GM21423 (cell line): Measurements from ENCODE around the gene PRORP.
"Not testable (repeated sequence)": the region's sequence is repeated elsewhere in the genome, so short reads cannot be mapped to it uniquely, and the experiment has no call there.

Experiments used
- ATAC-seq: cut with Tn5 transposase; IDR thresholded peaks from one replicate; pipeline ENCODE4 v1.9.1; 2021; ENCODE audit warnings: mild to moderate bottlenecking, moderate library complexity; ENCODE audit not compliant: unreplicated experiment

PRORP gene

DNA sequence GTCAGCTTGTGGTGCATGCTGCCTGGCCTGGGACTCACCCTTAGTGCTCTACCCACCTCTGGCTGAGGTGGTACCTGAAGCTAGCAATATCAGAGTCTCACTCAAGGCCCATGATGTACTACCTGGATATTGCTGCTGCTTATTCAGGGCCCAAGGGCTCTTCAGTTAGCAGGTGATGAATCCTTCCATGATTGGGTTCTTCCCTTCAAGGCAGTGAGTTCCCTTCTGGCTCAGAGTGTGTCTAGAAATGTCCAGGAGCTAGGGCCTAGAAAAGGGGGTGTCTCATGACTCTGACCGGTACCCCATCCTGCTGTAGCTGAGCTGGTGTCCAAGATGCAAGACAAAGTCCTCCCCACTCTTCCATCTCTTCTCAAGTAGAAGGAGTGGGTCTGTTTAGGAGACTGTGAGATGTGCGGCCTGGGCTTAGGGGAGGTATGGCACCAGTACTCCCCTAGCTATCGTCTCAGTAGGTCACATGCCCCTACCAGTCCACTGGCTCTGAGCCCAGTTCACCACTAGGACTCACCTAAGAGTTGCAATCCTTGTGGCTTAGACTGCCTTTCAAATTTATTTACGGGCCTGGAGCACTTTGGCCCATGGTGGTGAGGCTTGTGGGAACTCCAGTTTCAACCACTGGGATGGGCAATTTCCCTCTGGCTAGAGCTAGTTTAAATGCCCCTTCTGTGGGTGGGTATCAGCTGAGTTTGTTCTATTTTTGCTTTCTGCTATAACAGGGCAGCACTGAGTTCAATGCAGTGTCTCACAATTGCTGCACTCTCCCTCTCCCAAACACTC lies 12.2 kb downstream of the PRORP start:
- ATAC-seq: no peak

DNA sequence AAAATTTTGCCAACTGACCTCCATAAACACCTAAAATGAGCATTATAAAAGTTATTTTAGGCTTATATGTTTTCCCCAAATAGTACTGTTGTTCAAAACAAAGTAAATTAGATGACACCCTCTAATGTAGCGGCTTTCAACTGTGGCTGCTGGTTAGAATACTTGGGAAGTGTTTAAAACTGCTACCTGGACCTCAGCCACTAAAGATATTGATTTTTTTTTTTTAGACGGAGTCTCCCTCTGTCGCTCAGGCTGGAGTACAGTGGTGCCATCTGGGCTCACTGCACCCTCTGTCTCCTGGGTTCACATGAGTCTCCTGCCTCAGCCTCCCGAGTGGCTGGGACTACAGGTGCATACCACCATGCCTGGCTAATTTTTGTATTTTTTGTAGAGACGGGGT lies 16.2 kb downstream of the PRORP start:
- no peak for ATAC-seq

DNA sequence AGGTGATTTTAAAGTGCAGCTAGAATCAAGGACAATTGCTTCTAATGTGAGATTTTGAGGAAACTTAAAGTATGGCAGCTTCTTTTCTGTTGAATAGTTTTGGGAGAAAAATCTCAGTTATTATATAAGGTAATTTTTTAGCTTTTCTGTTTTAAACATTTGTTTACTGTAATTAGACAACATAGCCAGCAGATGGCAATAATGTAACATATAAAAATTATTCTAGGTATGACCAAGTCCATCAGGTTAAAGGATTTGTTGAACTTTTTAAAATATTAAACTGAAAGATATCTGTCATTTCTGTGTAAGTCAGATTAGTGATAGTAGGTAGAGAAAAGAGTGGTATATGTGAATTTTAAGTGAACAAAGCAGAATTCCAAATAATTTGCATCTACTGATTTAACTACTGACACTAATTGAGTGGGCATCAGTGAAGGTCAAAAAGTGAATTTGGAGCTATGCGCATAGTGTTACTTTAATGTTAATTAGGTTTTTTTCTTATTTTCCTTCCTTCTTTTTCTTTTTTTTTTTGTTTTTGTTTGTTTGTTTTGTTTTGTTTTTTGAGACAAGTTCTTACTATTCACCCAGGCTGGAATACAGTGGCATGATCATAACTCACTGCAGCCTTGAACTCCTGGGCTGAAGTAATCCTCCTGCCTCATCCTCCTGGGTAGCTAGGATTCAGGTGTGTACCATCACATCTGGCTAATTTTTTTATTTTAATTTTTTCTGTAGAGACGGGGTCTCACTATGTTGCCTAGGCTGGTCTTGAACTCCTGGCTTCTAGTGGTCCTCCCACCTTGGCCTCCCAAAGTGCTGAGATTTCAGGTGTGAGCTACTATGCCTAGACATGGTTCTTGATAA lies 18.6 kb downstream of the PRORP start:
- ATAC-seq: no peak

DNA sequence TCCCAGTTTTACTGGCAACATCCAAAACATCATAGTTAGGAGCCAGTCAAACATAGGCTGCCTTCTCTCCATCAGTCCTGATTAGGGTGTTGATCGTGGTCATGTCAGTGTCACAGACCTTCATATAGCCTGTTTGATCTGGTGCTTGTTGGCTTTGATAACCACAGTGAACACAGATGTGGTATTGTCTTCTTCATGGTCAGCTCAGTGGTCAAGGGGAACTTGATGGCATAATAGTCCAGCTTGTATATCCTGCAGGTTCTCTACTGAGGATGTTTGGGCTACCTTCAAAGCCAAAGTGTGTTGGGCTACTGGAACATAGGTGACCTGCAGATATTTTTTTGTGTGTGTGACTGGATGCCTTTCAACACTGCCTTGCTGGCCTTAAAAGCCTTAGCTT lies 21.7 kb downstream of the PRORP start:
- no peak for ATAC-seq

DNA sequence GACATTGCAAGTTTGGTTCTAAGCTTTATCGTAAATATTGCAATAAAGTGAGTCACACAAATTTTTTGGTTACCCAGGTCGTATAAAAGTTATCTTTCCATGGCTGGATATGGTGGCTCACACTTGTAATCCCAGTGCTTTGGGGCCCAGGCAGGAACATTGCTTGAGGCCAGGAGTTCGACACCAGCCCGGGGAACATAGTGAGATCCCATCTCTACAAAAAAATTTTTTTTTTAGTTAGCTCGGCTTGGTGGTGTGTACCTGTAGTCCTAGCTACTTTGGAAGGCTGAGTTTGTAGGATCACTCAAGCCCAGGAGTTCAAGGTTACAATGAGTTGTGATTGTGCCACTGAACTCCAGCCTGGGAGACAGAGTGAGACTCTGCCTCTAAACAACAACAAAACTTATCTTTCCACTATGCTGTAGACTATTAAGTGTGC lies 24.4 kb downstream of the PRORP start:
- no peak for ATAC-seq

DNA sequence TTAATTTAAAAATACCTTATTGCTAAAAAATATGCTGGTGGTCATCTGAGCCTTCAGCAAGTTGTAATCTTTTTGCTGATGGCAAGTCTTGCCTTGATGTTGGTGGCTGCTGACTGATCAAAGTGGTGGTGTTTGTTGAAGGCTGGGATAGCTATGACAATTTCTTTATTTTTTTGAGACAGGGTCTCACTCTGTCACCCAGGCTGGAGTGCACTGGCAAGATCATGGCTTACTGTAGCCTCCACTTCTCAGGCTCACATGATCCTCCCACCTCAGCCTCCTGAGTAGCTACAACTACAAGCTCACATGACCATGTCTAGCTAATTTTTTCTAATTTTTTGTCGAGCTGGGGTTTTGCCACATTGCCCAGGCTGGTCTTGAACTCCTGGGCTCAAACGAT lies 24.8 kb downstream of the PRORP start:
- ATAC-seq: no peak

- no peak for ATAC-seq
Observed at GRCh38 chr14:35147711-35148110, 25.4 kb downstream of the PRORP start.

GRCh38 chr14:35149239-35149638 lies 26.9 kb downstream of the PRORP start:
- no peak for ATAC-seq

- not testable (repeated sequence) for ATAC-seq
Observed at GRCh38 chr14:35152531-35152930, 30.2 kb downstream of the PRORP start.

GRCh38 chr14:35154016-35154415 lies 31.7 kb downstream of the PRORP start:
- no peak for ATAC-seq

DNA sequence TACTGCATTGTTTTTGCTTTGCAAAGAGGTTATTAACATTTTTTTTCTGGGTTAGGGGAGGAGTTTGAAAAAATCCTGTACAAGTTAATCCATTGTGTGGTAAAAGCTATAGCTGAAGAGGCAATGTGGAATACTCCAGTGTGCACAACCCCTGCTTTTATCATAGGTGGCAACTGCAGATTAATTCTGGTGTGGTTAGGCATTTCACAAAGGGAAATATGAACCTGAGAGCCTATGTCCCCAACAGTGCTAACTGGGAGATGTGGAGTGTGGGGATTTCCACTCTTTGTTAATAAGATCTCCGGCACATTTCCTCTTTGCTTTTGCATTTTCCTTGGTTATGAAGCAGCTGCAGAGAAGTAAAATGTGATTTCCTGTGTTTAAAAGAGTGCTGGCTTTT lies 33.6 kb downstream of the PRORP start:
- no peak for ATAC-seq

DNA sequence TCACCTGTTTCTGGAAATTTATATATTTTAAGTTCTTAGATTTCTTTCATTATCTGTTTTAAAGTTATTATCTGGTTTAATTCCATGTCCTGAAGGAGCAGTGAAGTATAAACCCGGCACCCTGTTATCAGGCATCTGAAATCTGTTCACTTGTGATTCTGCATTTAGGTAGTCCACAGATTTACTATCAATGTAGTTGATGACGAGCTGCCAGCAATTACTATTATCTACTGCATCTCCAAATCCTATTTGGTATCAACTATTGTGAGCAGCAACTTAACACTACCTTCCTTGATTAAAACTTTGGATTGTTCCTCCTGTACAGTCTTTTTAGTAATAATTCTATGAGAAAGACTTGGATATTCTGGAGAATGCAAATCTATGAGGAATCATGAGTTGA lies 36.1 kb downstream of the PRORP start:
- no peak for ATAC-seq

DNA sequence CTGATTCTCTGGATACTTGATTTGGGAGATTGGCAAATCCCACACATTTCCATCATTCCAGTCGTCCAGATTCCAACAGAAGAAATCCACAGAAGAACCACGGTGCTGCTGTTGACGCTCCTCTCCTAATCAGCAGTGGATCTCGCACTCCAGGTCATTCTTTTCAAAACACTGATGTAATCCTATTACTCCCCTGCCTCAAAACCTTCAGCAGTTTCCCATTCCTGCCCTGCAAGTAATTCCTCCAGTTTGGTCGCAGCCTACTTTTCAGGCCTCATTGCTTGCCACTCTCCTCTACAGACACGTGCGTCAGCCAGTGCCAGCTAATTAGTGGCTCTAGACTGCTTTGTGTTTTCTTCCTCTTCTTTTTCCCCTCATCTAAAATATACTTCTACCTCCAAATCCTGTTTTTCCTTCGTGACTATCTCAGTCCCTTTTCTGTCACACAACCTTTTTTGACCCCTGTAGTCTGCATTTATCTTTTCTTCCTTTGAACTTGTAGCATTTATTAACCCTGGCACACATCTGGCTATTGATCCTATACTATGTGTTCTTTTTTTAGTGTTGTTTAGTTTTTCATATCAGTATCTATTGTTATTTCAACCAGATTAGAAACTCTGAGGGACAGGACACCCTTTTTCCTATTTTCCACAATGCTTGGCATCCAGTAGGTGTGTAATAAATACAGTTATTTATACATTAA lies 36.8 kb downstream of the PRORP start:
- ATAC-seq: no peak

GRCh38 chr14:35159742-35160409 lies 37.5 kb downstream of the PRORP start:
- no peak for ATAC-seq

DNA sequence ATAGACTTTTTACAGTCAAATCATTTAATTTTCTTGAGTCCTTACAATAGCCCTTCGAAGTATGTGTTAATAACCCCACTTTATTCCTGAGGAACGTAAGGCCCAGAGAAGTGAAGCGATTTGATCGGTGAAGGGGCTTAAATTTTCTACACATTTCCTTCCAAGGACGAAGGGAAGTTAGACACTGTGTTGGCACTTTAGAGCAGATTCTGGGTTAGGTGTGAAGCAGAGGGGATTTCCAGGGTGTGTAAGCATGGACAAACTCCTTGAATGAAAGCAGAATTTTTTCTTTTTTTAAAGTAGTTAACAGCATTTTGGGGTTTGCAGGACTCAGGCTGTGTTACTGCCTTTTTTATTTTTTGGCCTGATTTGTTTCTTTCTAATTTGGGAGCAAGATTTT lies 38.9 kb downstream of the PRORP start:
- ATAC-seq: no peak

DNA sequence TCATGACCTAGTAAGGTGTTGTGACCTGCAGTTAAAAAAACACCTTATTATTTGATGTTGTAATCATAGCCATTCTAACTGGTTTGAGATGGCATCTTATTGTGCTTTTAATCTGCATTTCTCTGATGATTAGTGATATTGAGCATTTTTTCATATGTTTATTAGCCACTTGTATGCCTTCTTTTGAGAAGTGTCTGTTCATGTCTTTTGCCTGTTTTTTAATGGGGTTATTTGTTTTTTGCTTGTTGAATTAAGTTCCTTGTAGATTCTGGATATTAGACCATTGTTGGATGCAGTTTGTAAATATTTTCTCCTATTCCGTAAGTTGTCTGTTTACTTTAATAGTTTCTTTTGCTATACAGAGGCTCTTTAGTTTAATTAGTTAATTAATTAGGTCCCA lies 41.0 kb downstream of the PRORP start:
- no peak for ATAC-seq

GRCh38 chr14:35164849-35165248 lies 42.5 kb downstream of the PRORP start:
- no peak for ATAC-seq

- no peak for ATAC-seq
Observed at GRCh38 chr14:35167496-35167895, 45.1 kb downstream of the PRORP start.
